Measurements from ENCODE around the gene SGPL1.
"Not testable (repeated sequence)": the region's sequence is repeated elsewhere in the genome, so short reads cannot be mapped to it uniquely, and the experiment has no call there.

SGPL1 gene

DNA sequence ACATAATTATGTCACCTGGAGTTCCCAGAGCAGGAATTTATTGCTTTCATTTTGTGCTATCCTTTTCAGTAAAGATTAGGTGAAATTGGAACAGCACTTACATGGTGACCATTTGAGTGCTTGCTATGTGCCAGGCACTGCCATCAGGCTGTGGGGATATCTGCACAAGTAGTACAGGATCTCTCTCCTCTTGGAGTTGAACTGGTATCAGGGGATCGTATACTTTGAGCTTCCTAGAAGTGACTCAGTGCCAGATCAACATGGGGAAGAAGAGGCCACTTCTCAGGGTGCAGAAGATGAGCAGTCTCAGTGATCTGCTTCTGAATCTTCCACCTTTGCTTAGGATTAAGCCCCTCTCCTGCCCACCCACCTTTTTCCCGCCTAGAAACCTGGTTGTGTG lies 29.5 kb downstream of the SGPL1 start:
- DNase-seq: no peak

DNA sequence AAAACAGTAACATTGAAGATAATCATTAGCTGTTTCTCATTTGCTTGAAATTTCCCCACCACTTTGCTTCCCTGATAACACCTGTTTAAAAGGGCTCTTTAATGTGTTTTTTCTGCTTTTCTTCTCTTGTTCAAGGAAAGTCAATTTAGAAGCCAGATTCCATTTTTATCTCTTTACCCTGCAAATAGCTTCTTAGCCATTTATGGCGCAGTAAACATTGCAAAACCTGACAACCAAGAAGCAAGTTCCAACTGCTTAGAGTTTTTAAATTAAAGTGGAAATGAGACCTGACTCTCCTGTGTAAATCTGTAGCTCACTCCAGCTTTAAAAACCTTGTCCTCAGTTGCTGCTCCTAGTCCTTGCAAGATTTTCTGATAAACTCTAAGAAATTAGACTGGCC lies 30.1 kb downstream of the SGPL1 start:
- DNase-seq: no peak

DNA sequence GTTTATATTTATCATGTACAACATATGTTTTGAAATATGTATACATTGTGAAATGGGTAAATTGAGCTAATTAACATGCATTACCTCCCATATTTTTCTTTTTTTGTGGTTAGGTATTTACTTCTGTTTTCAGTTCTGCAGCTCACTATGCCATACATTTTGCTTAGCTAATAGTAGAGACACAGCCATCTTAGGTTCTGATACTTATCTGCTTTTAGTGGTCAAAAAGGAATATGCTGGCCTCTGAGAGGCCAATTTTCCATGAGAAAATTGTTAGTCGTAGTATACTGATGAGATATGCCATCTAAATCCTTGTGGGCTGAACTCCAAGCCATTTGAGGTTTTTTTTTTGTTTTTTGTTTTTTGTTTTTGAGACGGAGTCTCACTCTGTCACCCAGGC lies 31.0 kb downstream of the SGPL1 start:
- no peak for DNase-seq

- no peak for DNase-seq
Observed at GRCh38 chr10:70847659-70848360, 32.1 kb downstream of the SGPL1 start.

DNA sequence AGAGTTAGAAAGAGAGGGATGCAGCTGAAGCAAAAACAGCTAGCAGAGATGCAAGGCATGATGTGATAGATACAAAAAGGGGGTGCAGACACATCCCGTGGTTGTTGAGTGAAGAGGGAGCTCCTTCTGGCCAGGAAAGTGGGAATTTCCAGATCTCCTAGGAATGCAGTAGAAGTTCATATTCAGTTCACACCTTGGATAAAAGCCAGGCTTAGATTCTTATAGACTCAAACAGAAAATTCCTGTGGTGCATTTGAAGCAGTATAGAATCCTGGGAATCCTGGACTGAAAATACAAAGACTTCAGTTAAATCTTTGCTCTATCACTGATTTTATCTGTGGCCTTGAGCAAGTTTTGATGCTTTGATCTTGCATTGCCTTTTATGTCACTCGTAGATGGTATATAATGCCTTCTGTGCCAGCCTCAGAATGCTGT lies 33.9 kb downstream of the SGPL1 start:
- DNase-seq: peak; percentile 71

DNA sequence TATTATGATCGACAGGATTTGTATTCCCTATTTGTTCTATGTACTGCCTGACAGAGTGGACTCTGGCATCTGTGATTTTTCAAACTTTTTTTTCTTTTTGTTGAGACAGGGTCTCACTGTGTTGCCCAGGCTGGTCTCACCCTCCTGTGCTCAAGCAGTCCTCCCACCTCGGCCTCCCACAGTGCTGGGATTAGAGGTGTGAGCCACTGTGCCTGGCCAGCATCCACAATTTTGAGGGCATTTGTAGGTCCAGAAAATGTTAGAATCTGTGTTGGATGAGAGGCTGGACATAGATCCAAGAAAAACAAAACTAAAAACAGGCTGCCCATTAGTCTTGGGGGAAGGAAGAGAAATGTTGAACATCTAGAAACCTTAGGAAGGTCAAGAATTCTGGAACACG lies 34.3 kb downstream of the SGPL1 start:
- DNase-seq: no peak

GRCh38 chr10:70851597-70852475 lies 36.1 kb downstream of the SGPL1 start:
- no peak for DNase-seq

DNA sequence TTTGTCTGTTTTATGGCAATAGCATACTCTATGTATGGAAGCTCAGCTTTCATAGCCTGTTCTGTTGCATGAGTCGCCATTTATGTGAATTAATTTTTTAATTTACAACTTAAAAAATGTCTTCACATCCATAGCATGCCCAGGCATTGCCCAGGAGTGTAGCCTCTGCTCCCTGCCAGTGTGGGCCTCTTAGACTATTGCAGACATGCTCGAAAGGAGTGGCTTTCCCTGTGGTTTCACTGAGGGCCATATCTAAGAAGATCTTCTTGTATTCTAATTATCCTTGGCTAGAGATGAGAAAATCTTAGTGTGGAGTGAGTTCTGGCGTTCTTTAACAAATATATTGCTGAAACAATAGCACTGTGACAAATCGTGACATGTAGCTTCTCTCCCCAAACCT lies 37.3 kb downstream of the SGPL1 start:
- no peak for DNase-seq

DNA sequence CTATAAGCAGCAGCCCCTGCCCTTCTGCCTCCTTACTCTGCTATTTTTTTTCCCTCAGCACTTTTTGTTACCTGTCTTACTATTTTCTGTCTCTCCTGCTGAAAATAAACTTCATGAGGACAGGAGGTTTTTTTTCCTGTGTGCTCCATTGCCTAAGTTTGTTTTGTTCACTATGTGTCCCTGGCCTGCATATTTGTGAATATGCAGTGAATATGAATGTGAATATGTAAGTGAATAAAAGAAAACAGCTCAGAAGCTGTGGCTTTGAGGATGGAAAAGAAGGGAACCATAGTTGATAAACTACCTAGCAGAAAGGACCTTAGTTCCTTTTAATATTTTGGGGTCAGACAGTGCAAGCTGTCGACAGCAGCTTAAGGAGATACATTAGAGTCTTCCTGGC lies 37.7 kb downstream of the SGPL1 start:
- no peak for DNase-seq

GRCh38 chr10:70856454-70856853 lies 40.7 kb downstream of the SGPL1 start:
- no peak for DNase-seq

DNA sequence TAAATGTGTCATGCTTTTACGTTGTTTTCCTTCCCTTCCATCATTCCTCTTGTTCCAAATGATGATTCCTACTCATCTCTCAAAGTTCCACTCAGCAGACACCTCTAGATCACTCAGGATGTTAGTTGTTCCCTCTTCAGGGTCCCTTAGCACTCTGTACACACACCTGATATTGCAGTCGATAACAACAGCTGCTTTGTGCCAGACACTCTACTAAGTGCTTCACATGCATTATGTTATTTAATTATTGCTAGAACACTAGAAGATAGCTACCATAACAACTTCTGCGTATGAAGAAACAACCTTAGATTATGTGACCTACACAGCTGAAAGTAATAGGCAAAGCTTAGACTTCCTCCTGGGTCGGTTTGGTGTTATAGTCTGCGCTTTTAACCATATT lies 43.0 kb downstream of the SGPL1 start:
- no peak for DNase-seq

DNA sequence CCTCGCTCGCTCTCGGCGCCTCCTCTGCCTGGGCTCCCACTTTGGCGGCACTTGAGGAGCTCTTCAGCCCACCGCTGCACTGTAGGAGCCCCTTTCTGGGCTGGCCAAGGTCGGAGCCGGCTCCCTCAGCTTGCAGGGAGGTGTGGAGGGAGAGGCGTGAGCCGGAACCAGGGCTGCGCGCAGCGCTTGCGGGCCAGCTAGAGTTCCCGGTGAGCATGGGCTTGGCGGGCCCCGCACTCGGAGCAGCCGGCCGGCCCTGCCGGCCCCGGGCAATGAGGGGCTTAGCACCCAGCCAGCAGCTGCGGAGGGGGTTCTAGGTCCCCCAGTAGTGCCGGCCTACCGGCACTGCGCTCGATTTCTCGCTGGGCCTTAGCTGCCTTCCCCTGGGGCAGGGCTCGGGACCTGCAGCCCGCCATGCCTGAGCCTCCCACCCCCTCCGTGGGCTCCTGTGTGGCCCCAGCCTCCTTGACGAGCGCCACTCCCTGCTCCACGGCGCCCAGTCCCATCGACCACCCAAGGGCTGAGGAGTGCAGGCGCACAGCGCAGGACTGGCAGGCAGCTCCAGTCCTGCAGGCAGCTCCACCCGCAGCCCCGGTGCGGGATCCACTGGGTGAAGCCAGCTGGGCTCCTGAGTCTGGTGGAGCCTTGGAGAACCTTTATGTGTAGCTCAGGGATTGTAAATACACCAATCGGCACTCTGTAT lies 45.9 kb downstream of the SGPL1 start:
- DNase-seq: not testable (repeated sequence)

- DNase-seq: no peak
Observed at GRCh38 chr10:70863470-70864160, 47.9 kb downstream of the SGPL1 start.

GRCh38 chr10:70864935-70865334 lies 49.2 kb downstream of the SGPL1 start:
- no peak for DNase-seq

- DNase-seq: no peak
Observed at GRCh38 chr10:70866424-70866823, 50.7 kb downstream of the SGPL1 start.

GRCh38 chr10:70872291-70872690 lies 56.5 kb downstream of the SGPL1 start:
- no peak for DNase-seq

- DNase-seq: no peak
Observed at GRCh38 chr10:70874061-70874460, 58.3 kb downstream of the SGPL1 start.

GRCh38 chr10:70879207-70879606 lies 63.5 kb downstream of the SGPL1 start:
- no peak for DNase-seq

DNA sequence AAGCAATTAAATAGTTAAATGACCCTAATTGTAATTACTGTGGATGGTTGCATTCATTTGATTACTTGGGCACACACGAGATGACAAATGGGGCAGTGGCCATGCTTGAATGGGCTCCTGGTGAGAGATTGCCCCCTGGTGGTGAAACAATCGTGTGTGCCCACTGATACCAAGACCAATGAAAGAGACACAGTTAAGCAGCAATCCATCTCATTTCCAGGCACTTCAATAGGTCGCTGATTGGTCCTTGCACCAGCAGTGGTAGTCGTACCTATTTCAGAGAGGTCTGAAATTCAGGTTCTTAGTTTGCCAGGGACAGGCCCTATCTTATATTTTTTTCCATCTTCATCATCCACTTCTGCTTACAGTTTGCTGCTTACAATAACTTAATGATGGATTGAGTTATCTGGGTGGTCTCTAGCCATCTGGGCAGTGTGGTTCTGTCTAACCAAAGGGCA lies 64.4 kb downstream of the SGPL1 start:
- peak; percentile 81 for DNase-seq

- DNase-seq: no peak
Observed at GRCh38 chr10:70884741-70885140, 69.0 kb downstream of the SGPL1 start.

- no peak for DNase-seq
Observed at GRCh38 chr10:70885481-70885880, 69.7 kb downstream of the SGPL1 start.

GRCh38 chr10:70885931-70886903 lies 70.5 kb downstream of the SGPL1 start:
- no peak for DNase-seq
